Caco-2 (cell line): ENCODE data around the gene NOP14. TPM values are rescaled to one million over a fixed set of nuclear protein-coding genes. Genes with fewer than 3 reads are reported as not detected.

Source experiments
- BruUV-seq: library from RNA; stranded (reverse); fragments of 400-500 nt; replicated peaks from 2 replicates; lab custom pipeline; 2021; lab: Mats Ljungman, UMichigan
- CTCF ChIA-PET: fragments of 300-600 bp; sonication (Branson Sonifier 250); formaldehyde crosslinking; loops from one replicate; lab custom pipeline; 2022; ENCODE audit warnings: antibody characterized with exemption; lab: Charles Lee
- POLR2A ChIA-PET: fragments of 300-600 bp; sonication (Branson Sonifier 250); formaldehyde crosslinking; loops from one replicate; lab custom pipeline; 2022; ENCODE audit warnings: antibody characterized with exemption; lab: Charles Lee
- DNase-seq, 2 experiments: peaks; one replicate each; pipeline versions ENCODE4 v3.0.0 to v3.0.0-alpha.2; 2020 to 2022
- H3K27me3 ChIP-seq: replicated peaks from 2 replicates; pipeline ENCODE4 v1.6.0; 2011; ENCODE audit warnings: low read length; ENCODE audit not compliant: control insufficient read depth, insufficient read depth
- H3K36me3 ChIP-seq: 2 replicates; pipeline ENCODE4 v1.5.1; 2011; ENCODE audit warnings: low read length; ENCODE audit not compliant: control insufficient read depth, insufficient read depth
- H3K4me1 ChIP-seq: fragments of 250-450 bp; sonication (Bioruptor Pico); 2 replicates; pipeline ENCODE4 v1.5.1; 2020; ENCODE audit warnings: mild to moderate bottlenecking
- H3K4me3 ChIP-seq: 2 replicates; pipeline ENCODE4 v1.5.1; 2011; ENCODE audit warnings: low read depth, mild to moderate bottlenecking, control low read depth, low read length
- H3K9me3 ChIP-seq: fragments of 250-450 bp; sonication (Bioruptor Pico); 2 replicates; pipeline ENCODE4 v1.5.1; 2020; ENCODE audit warnings: mild to moderate bottlenecking, moderate library complexity
- H3K27ac Mint-ChIP-seq: one replicate; pipeline ENCODE4 v1.8.0; 2022; ENCODE audit warnings: mixed read lengths; ENCODE audit not compliant: unreplicated experiment
- H3K27me3 Mint-ChIP-seq: one replicate; pipeline ENCODE4 v1.8.0; 2022; ENCODE audit warnings: mixed read lengths; ENCODE audit not compliant: insufficient read depth, unreplicated experiment
- H3K36me3 Mint-ChIP-seq: one replicate; pipeline ENCODE4 v1.8.0; 2022; ENCODE audit warnings: mild to moderate bottlenecking, mixed read lengths; ENCODE audit not compliant: insufficient read depth, unreplicated experiment
- H3K4me1 Mint-ChIP-seq: one replicate; pipeline ENCODE4 v1.8.0; 2022; ENCODE audit warnings: low read depth, mixed read lengths; ENCODE audit not compliant: unreplicated experiment
- H3K4me3 Mint-ChIP-seq: one replicate; pipeline ENCODE4 v1.8.0; 2022; ENCODE audit warnings: mild to moderate bottlenecking, moderate library complexity, mixed read lengths; ENCODE audit not compliant: unreplicated experiment
- H3K9me3 Mint-ChIP-seq: one replicate; pipeline ENCODE4 v1.8.0; 2022; ENCODE audit warnings: mixed read lengths; ENCODE audit not compliant: unreplicated experiment
- CTCF ChIP-seq, 2 experiments: fragments of 200-600 bp in 1 of 2; IDR thresholded peaks; 1 replicate in 1 of 2; 2 replicates in 1 of 2; pipeline versions ENCODE4 v1.5.1 to v1.8.0; 2011 to 2022; ENCODE audit warnings: antibody characterized with exemption in 1 of 2, control low read depth in 1 of 2, inconsistent platforms in 1 of 2, low read depth in 1 of 2, low read length in 1 of 2, mild to moderate bottlenecking in 1 of 2, moderate library complexity in 1 of 2; ENCODE audit not compliant: insufficient read depth in 1 of 2, severe bottlenecking in 1 of 2, unreplicated experiment in 1 of 2
- intact Hi-C: fragments of 100-400 bp; cut with micrococcal nuclease; formaldehyde crosslinking; loops from one replicate; pipeline ENCODE4 v1.10.0; 2022; ENCODE audit not compliant: unreplicated experiment
- total RNA-seq: library from RNA; stranded (reverse); gene quantifications from 2 replicates; pipeline ENCODE4 v1.2.3, GENCODE V29; 2022

The NOP14 gene
- total RNA-seq, 1 experiment from 2014 or later = 55.2 TPM

GRCh38 chr4:2968381-2968780 is 5.2 kb upstream of the NOP14 start:
- intact Hi-C loops = no loop called here

GRCh38 chr4:2965262-2965661 is 2.1 kb upstream of the NOP14 start:
- H3K9me3 Mint-ChIP-seq = no peaks in the 10 kb centered on the region
- intact Hi-C loops = no loop called here
- peaks cover 16% of the 10 kb centered on the region for H3K4me1 Mint-ChIP-seq
- no peaks in the 10 kb centered on the region for H3K27me3 Mint-ChIP-seq
- H3K27ac Mint-ChIP-seq = no peak overlapping the region
- CTCF ChIA-PET = interaction anchor here (1.5 kb wide), 1 partner anchor 13 kb away, joined by 5 read pairs; no protein-coding TSS in a partner anchor
- no peaks in the 10 kb centered on the region for H3K9me3 ChIP-seq
- H3K36me3 Mint-ChIP-seq = peaks cover 19% of the 10 kb centered on the region
- BruUV-seq = no TSS peak
- H3K4me3 Mint-ChIP-seq = peak overlapping the region; percentile 59
- H3K36me3 ChIP-seq = no peaks in the 10 kb centered on the region
- DNase-seq = no peak
- no peak overlapping the region for H3K4me3 ChIP-seq
- POLR2A ChIA-PET = no interaction called here
- TF ChIP-seq CTCF (IDR thresholded peaks at IDR 0.05; ENCODE audit: insufficient read depth in 1 of 2, low read depth in 1 of 2, low read length in 1 of 2, severe bottlenecking in 1 of 2, unreplicated experiment in 1 of 2) = no peak
- no peaks in the 10 kb centered on the region for H3K27me3 ChIP-seq
- H3K4me1 ChIP-seq = peaks cover 12% of the 10 kb centered on the region

More at GRCh38 chr4:2968381-2968780, 5.2 kb upstream of the NOP14 start:
- no peak for TF ChIP-seq CTCF (IDR thresholded peaks at IDR 0.05; ENCODE audit: insufficient read depth in 1 of 2, low read depth in 1 of 2, low read length in 1 of 2, severe bottlenecking in 1 of 2, unreplicated experiment in 1 of 2)
- no peak overlapping the region for H3K4me3 Mint-ChIP-seq
- no peaks in the 10 kb centered on the region for H3K27me3 Mint-ChIP-seq
- POLR2A ChIA-PET = no interaction called here
- H3K27ac Mint-ChIP-seq = peak overlapping the region; percentile 51
- DNase-seq = no peak
- Histone ChIP-seq H3K36me3 (no peaks in the 10 kb centered on the region), H3K27me3 (no peaks in the 10 kb centered on the region), H3K4me1 (peaks cover 12% of the 10 kb centered on the region), H3K4me3 (no peak overlapping the region), H3K9me3 (no peaks in the 10 kb centered on the region)
- peaks cover under 1% of the 10 kb centered on the region for H3K36me3 Mint-ChIP-seq
- BruUV-seq = no TSS peak
- peaks cover 10% of the 10 kb centered on the region for H3K4me1 Mint-ChIP-seq
- H3K9me3 Mint-ChIP-seq = no peaks in the 10 kb centered on the region
- CTCF ChIA-PET = no interaction called here

- peaks cover 16% of the 10 kb centered on the region for H3K4me1 Mint-ChIP-seq
- Histone ChIP-seq H3K4me3 (no peak overlapping the region), H3K9me3 (no peaks in the 10 kb centered on the region), H3K27me3 (no peaks in the 10 kb centered on the region), H3K36me3 (no peaks in the 10 kb centered on the region), H3K4me1 (peaks cover 12% of the 10 kb centered on the region)
- POLR2A ChIA-PET = no interaction called here
- peaks cover 19% of the 10 kb centered on the region for H3K36me3 Mint-ChIP-seq
- CTCF ChIA-PET = interaction anchor here (1.5 kb wide), 1 partner anchor 13 kb away, joined by 5 read pairs; no protein-coding TSS in a partner anchor
- H3K9me3 Mint-ChIP-seq = no peaks in the 10 kb centered on the region
- BruUV-seq = TSS peak; percentile 48
- intact Hi-C loops = loop anchor here (1.0 kb wide), 1 partner anchor 73 kb away; no protein-coding TSS in a partner anchor
- no peak for TF ChIP-seq CTCF (IDR thresholded peaks at IDR 0.05; ENCODE audit: insufficient read depth in 1 of 2, low read depth in 1 of 2, low read length in 1 of 2, severe bottlenecking in 1 of 2, unreplicated experiment in 1 of 2)
- H3K27ac Mint-ChIP-seq = peak overlapping the region; percentile 44
- peak overlapping the region; percentile 73 for H3K4me3 Mint-ChIP-seq
- no peaks in the 10 kb centered on the region for H3K27me3 Mint-ChIP-seq
- no peak for DNase-seq
These were observed 1.6 kb upstream of the NOP14 start for GRCh38 chr4:2964706-2965258.
